Femur (tissue), 1 donor: ENCODE data around the gene CCDC86.
"Not testable (repeated sequence)": the region's sequence is repeated elsewhere in the genome, so short reads cannot be mapped to it uniquely, and the experiment has no call there.

Source experiments
- DNase-seq: peaks from one replicate; pipeline ENCODE4 v3.0.0-alpha.2; 2017

Gene CCDC86

GRCh38 chr11:60841797-60842667, at the start of gene CCDC86:
Gene CCDC86 (plus strand): TSS chr11:60842113. CDS start chr11:60842125, 12 bp downstream.
- peak; percentile 98 for DNase-seq

GRCh38 chr11:60792521-60792920, 49.4 kb upstream of the CCDC86 start:
- no peak for DNase-seq

- DNase-seq: no peak
Measured at GRCh38 chr11:60795291-60795690, 46.6 kb upstream of the CCDC86 start.

- DNase-seq: no peak
Measured at GRCh38 chr11:60797846-60798630, 43.9 kb upstream of the CCDC86 start.

- no peak for DNase-seq
Measured at GRCh38 chr11:60798631-60799030, 43.3 kb upstream of the CCDC86 start.

GRCh38 chr11:60801194-60801593, 40.7 kb upstream of the CCDC86 start:
- no peak for DNase-seq

- no peak for DNase-seq
Measured at GRCh38 chr11:60803273-60803936, 38.5 kb upstream of the CCDC86 start.

GRCh38 chr11:60809249-60809648, 32.7 kb upstream of the CCDC86 start:
- DNase-seq: no peak

- no peak for DNase-seq
Measured at GRCh38 chr11:60809691-60810090, 32.2 kb upstream of the CCDC86 start.

GRCh38 chr11:60810151-60810550, 31.8 kb upstream of the CCDC86 start:
- no peak for DNase-seq

GRCh38 chr11:60810569-60810968, 31.3 kb upstream of the CCDC86 start:
- DNase-seq: no peak

- no peak for DNase-seq
Measured at GRCh38 chr11:60813324-60813723, 28.6 kb upstream of the CCDC86 start.

- DNase-seq: no peak
Measured at GRCh38 chr11:60814112-60814511, 27.8 kb upstream of the CCDC86 start.

- no peak for DNase-seq
Measured at GRCh38 chr11:60816590-60817157, 25.2 kb upstream of the CCDC86 start.

GRCh38 chr11:60818057-60818456, 23.9 kb upstream of the CCDC86 start:
- DNase-seq: no peak

- DNase-seq: no peak
Measured at GRCh38 chr11:60821827-60822599, 19.9 kb upstream of the CCDC86 start.

- DNase-seq: not testable (repeated sequence)
Measured at GRCh38 chr11:60823745-60824306, 18.1 kb upstream of the CCDC86 start.

GRCh38 chr11:60825118-60825517, 16.8 kb upstream of the CCDC86 start:
- no peak for DNase-seq

- no peak for DNase-seq
Measured at GRCh38 chr11:60825790-60826189, 16.1 kb upstream of the CCDC86 start.

- no peak for DNase-seq
Measured at GRCh38 chr11:60830478-60831142, 11.3 kb upstream of the CCDC86 start.

- peak; percentile 86 for DNase-seq
Measured at GRCh38 chr11:60831143-60831500, 10.8 kb upstream of the CCDC86 start.
